Tibial nerve (tissue), 4 donors: ENCODE measurements around the gene LBP.

Experiments used
- CTCF ChIP-seq, 5 experiments: fragments of 200-600 bp in 3 of 5; fragments of 450-650 bp in 2 of 5; sonication (generic) in 3 of 5; IDR thresholded peaks; one replicate each; pipeline ENCODE4 v1.5.1; 2016 to 2019; ENCODE audit warnings: antibody characterized with exemption in 5 of 5, mild to moderate bottlenecking in 3 of 5, moderate library complexity in 2 of 5
- EP300 ChIP-seq, 2 donors: sonication (generic); formaldehyde crosslinking; IDR thresholded peaks; one replicate each; pipeline ENCODE4 v1.6.1; 2017; ENCODE audit warnings: antibody characterized with exemption in 2 of 2, mild to moderate bottlenecking in 1 of 2
- POLR2A ChIP-seq, 2 donors: fragments of 450-650 bp; IDR thresholded peaks; one replicate each; pipeline ENCODE4 v1.6.1; 2017; ENCODE audit warnings: antibody characterized with exemption in 2 of 2, mild to moderate bottlenecking in 2 of 2, moderate library complexity in 2 of 2

- no peak for TF ChIP-seq CTCF (IDR thresholded peaks at IDR 0.05)
- TF ChIP-seq EP300 (IDR thresholded peaks at IDR 0.05) = no peak
- no peak for TF ChIP-seq POLR2A (IDR thresholded peaks at IDR 0.05)
Measured at GRCh38 chr20:38308447-38308846, 37.8 kb upstream of the LBP start.
